Putamen (tissue), 1 donor: ENCODE data around the gene CELF4.

Experiments
- DNase-seq: peaks from one replicate; pipeline ENCODE4 v3.0.0-alpha.2; 2016; ENCODE audit warnings: low spot score

The CELF4 gene

DNA sequence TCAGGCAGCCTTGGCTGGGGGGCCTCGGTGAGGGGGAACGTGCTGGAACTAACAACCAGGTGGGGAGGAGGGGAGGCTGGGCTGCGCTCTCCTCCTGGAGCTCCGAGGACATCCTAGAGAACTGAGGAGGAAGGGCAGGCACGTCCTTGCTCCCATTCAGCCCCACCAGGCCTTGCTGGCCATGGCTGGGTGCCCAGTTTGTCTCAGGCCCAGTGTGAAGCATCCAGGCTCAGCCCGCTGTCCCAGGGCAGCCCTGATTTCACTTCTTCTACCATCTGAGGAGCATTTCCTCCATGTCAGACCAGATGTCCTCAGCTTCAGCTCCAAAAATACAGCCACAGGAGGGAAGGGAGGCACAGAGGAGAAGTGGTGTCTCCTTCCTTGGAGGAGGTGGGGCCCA lies 125.4 kb downstream of the CELF4 start:
- DNase-seq, result no peak

DNA sequence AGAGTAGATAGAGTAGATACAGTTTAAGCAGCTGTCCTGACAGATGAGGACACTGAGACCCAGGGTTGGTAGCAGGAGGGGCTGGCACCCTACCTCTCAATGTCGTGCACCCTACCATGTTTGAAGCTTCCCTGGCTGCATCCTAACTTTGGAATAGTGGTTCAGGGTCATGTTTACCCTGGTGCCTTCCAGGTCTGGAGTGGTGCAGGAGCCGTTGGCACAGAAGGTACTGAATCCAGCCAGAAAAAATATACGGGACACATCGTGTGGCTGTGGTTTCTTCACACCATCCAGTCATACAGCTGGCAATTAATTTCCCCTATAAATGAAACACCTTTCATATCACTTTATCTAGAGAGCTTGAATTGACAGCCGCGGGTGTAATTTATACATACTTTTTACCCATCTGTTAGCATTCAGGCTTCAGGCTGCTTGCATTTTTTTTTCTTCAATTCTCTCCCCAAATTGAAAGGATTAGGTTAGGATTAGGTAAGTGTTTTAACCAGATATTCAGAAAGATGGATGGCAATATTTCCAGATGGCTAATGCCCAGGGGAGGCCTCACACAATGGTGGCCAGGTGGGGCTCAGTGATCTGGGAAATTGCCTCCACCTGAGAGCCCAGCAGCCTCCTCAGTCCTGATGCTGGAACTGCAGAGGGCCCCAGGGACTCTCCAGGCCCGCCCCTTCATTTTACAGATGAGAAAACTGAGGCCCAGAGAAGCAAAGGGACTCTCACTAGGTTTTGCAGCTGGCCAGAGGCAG lies 127.0 kb downstream of the CELF4 start:
- no peak for DNase-seq

- DNase-seq, result no peak
Measured at GRCh38 chr18:37435996-37436395, 129.6 kb downstream of the CELF4 start.

DNA sequence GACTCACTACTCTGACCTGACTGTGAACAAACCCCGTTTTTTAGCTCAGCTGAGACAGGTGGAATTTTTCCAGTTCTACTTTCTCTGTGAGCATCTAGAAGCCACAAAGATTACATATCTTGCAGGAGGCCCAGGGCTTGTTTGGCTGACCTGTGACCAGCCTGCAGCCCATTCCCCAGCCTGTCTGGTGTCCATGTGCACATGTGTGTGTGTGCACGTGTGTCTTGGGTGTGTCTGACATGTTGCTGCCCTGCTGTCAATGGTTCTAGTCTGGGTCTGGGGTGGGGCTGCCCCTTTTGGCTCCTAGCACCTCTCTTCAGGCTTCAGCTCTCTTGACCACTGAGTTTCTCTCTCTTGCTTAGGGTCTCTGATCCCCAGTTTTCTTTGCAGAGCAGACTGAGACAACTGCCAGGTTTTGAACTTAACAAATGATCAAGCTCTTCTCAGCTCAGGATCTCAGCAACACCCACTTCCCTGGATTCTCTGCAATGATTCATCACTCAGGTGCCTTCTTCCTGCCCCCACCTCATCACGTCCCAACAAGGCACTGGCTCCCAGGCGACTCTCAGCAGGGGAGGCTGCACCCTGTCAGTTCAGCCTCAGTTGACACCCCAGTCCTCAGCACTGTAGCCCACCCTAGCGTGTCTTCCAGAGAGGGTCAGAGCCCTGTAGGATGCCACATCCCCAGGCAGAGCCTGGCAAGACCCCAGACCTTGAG lies 130.3 kb downstream of the CELF4 start:
- DNase-seq, result peak; percentile 75

- DNase-seq, result no peak
Measured at GRCh38 chr18:37434161-37434860, 131.3 kb downstream of the CELF4 start.

DNA sequence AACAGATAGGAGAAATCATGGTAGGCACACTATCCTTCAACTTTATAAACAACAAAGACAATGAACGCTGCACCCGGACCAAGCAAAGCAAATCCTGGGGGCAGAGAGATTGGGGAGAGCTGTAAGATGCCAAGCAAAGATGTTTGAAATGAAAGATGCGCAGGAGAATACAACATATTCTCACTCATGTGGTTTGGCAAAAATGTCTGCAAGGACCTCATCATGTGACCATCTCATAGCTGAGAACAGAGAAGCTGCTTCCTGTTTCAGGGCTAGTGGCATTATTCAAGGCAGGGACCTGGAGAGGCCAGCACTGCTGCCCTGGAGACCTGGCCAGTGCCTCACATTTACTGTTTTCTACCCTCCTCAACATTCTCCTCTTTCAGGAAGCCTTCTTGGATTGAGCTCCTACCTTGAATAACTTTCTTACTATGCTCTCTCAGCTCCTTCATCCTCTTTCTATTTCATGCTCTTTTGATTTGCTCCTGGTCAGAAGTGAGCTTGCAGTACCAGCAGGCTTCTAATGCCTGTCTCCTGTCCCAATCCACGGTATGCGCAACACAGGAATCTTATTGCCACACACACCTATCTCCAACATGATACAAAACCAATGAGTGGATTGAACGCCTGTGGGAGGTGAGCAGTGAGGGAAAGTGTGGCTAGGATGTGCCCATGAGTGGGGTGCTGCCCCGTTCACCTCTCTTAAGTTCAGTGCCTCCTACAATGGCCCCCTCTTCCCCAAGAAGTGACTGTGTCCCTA lies 133.0 kb downstream of the CELF4 start:
- DNase-seq, result no peak

DNA sequence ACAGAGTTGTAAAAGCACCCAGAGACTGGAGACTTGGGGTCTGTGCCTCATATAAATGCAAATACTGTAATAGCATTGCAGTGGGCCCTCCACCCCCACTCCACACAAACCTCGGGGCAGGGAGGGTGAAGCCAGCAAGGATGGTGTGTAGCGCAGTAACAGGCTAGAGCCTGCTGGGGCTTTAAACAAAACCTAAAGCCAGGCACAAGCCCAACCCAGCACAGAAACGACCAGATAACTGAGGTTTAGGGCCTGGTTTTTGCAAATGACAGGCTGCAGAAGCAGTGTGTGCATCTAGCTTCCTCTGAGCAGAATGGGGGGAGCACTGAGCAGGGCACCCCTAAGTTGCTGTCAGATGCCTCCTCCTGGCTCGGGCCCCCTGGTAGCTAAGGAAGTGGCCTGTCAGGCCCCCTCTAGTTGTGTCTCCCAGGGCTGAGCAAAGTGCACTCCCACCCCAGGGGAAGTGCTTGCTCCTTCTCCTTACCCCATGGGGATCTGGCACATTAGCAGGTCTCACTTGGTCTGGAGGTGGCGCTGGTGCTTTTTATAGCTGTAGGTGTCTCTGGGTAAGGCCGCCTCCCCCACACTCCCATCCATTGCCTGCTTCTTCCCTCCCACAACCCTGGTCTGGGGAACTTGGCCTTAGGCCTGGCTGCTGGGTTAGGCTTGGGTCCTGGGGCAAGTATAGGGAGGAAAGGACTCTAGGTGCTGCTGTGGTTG lies 135.1 kb downstream of the CELF4 start:
- peak; percentile 47 for DNase-seq

DNA sequence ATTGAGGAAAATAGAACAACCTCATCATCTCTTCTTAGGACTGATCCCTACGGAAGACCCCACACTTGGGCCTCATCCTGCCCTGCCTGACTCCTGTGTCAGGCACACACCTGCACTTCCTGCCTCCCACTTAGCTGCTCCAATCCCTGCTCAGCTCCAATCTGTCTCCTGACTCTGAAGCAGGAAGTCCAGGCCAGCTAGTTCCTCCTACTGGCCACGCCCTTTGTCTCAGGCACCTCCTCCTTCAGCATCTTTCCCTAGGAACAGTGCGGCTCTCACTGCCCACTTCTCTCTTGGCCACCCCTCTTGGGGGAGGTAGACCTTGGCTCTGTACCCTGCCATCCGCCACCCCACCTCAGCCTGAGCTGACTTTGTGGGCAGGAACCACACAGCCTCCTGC lies 135.8 kb downstream of the CELF4 start:
- DNase-seq, result no peak

GRCh38 chr18:37428288-37428974 lies 137.2 kb downstream of the CELF4 start:
- DNase-seq, result no peak

- DNase-seq, result no peak
Measured at GRCh38 chr18:37426586-37426985, 139.0 kb downstream of the CELF4 start.

DNA sequence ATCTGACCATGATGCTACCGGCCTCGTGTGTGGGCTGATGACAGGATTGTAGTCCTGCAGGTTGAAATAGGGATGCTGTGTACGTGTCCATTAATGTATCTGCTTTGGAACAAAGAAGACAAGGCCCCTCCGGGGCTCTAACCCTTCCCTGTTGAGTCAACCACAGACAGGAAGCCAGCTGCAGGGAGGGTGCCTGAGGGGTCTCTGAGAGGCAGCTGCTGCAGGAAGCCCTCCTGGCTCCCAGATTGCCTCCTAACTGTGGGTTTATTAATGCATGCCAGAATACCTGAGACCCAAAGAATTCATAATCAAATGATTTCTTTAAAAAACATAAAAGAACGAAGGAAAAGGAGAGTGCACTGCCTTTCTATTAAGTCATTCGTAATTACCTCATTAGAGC lies 140.4 kb downstream of the CELF4 start:
- DNase-seq, result no peak

DNA sequence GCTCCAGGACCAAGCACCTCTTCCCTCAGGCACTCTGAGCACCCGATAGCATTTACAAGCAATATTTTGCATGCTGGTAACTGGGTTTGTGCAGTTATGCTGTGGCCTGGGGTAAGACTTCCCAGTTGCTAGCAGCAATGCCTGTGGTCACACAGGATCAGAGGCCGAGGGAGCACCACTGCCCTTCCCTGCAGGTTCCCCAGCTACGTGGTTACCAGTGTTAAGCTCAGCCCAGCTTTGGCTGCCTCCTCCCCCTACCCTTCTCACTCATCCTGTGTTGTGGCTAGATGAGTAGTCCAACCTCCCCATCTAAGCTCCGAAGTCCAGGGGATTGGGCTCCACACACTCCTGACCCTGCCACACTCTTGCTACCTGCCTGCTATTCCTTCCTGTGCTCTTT lies 141.1 kb downstream of the CELF4 start:
- no peak for DNase-seq

DNA sequence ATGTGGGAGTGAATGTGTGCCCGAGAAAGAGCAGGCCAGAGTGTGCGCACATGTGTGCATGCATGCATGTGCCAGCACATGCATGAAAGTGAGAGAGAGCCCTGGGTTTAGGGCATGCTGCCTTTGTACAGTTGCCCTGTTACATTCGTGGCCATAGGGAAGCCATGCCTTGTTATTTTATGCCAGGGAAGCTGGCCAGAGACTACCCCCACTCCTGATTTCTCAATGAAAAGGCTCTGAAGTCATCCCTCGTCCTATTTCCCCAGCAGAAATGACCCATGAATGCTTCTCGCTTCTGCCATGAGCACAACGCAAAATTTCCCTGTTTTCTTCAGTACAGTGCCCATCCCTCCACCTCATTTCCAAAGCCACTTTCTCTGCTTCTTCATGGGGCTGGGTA lies 143.0 kb downstream of the CELF4 start:
- no peak for DNase-seq

DNA sequence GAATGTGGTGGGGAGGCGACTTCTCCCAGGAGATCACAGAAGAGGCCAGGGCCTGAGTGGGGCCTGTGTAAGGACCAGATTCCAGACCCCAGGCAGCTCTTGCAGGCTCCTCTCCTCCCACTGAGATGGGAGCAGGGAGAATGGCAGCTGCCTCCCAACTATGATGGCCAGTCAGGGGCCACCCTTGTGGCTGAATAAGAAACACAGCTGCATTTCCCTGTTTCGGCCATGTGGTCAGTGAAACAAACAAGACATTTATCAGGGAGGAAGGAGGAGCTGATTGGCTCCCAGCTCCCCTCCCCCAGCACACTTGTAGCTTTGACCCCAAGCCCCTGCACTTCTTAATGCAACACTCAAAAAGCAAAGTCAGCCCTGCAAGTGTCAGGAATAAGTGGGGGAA lies 143.5 kb downstream of the CELF4 start:
- DNase-seq, result no peak

DNA sequence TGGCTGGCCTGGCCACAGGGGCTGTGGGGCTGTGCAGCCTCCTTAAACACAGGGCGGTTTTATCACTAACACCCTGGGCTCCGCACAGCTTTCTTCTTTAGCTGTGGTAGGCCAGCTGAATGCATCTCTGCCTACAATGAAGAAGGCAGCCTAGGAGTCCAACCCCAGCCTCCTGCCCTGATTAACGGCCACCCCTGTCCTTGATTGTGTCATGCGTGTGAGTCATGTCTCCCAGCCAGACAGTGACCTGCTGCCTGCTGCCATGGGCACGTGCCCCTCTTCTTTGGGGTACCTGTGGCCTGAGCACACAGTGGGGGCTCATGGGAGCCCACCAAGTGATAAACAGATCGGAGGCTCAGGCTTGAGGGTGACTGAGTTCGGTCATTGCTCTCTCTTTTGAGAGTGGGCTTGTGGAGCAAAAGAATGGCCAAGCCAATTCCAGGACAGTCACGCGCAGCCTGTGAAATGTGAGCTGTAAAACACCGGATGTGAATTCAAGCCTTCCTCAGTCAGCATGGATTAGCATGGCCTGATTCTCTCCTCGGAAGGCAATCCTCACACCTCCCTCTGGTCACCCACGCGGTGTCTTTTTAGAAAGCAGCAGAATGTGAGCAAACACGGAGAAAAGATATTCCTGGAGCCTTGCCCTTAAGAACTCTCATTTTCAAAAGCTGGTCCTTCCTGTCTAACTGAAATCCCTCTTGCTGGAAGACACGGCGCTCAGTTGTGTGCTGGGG lies 144.1 kb downstream of the CELF4 start:
- DNase-seq, result no peak

GRCh38 chr18:37420315-37420880 lies 145.2 kb downstream of the CELF4 start:
- DNase-seq, result peak; percentile 53

- no peak for DNase-seq
Measured at GRCh38 chr18:37419866-37420265, 145.7 kb downstream of the CELF4 start.

DNA sequence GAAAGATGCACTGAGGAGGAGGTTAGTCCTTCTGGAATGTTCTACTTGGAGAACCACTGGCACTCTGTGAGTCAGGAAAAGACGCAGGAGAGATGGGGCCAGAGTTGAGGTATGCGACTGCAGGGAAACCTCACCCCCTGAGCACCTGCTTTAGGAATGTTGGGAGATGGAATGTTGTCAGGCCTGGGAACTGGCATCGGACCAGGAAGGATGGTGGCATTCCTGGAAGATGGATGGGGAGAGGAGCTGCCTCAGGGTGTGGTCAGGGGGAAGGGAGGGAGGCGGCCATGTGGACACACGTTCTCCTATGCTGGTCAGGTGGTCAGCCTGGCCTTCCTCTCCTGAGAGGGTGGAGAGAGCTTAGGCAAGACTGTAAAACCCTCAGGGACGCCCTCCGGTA lies 146.3 kb downstream of the CELF4 start:
- DNase-seq, result no peak

GRCh38 chr18:37414816-37415215 lies 150.8 kb downstream of the CELF4 start:
- DNase-seq, result no peak

DNA sequence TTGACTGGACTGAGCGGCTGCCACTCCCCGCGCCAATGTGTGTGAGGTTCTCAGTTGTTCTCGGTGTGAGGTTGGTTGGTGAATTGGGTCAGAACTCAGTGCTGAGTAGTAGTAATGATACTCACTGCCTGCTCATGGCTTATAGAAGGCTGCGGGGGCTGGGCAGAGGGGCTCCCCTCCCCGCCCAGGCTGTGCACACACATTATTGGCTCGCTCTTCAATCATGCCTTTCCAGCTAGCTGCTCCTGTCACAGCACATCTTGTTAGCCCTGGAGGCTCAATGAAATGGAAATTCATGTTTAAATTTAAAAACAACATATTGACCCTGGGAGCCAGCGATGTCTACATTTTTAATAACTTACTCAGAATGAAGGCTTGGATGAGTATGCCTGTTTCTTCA lies 152.8 kb downstream of the CELF4 start:
- no peak for DNase-seq
